HG02870 (cell line): ENCODE data around the gene CDKAL1.
"Not testable (repeated sequence)": the region's sequence is repeated elsewhere in the genome, so short reads cannot be mapped to it uniquely, and the experiment has no call there.

Source experiments
- ATAC-seq: cut with Tn5 transposase; IDR thresholded peaks from one replicate; pipeline ENCODE4 v1.9.1; 2021; ENCODE audit warnings: mild to moderate bottlenecking, moderate library complexity; ENCODE audit not compliant: unreplicated experiment

The CDKAL1 gene

GRCh38 chr6:21185861-21186478, 651.7 kb downstream of the CDKAL1 start:
- no peak for ATAC-seq

GRCh38 chr6:21186479-21187055, 652.3 kb downstream of the CDKAL1 start:
- ATAC-seq: no peak

GRCh38 chr6:21187485-21187884, 653.2 kb downstream of the CDKAL1 start:
- no peak for ATAC-seq

GRCh38 chr6:21188505-21189223, 654.4 kb downstream of the CDKAL1 start:
- ATAC-seq: peak; percentile 39

- ATAC-seq: no peak
Observed at GRCh38 chr6:21189759-21190158, 655.5 kb downstream of the CDKAL1 start.

GRCh38 chr6:21190701-21191100, 656.4 kb downstream of the CDKAL1 start:
- peak; percentile 35 for ATAC-seq

- no peak for ATAC-seq
Observed at GRCh38 chr6:21193790-21194475, 659.7 kb downstream of the CDKAL1 start.

- ATAC-seq: not testable (repeated sequence)
Observed at GRCh38 chr6:21195301-21195700, 661.0 kb downstream of the CDKAL1 start.

- ATAC-seq: no peak
Observed at GRCh38 chr6:21198032-21198640, 663.9 kb downstream of the CDKAL1 start.

GRCh38 chr6:21199262-21199661, 665.0 kb downstream of the CDKAL1 start:
- ATAC-seq: no peak

- no peak for ATAC-seq
Observed at GRCh38 chr6:21200134-21200870, 666.0 kb downstream of the CDKAL1 start.

- no peak for ATAC-seq
Observed at GRCh38 chr6:21201187-21201586, 666.9 kb downstream of the CDKAL1 start.

- ATAC-seq: no peak
Observed at GRCh38 chr6:21201637-21202350, 667.5 kb downstream of the CDKAL1 start.

- no peak for ATAC-seq
Observed at GRCh38 chr6:21202521-21202920, 668.3 kb downstream of the CDKAL1 start.

- ATAC-seq: no peak
Observed at GRCh38 chr6:21204951-21205350, 670.7 kb downstream of the CDKAL1 start.

- no peak for ATAC-seq
Observed at GRCh38 chr6:21208081-21208795, 674.0 kb downstream of the CDKAL1 start.

- ATAC-seq: no peak
Observed at GRCh38 chr6:21208796-21209186, 674.5 kb downstream of the CDKAL1 start.

- ATAC-seq: peak; percentile 58
Observed at GRCh38 chr6:21213492-21213891, 679.2 kb downstream of the CDKAL1 start.

GRCh38 chr6:21214738-21215448, 680.6 kb downstream of the CDKAL1 start:
- no peak for ATAC-seq
